A549 (cell line): ENCODE measurements around the gene IGSF9. TPM values are rescaled to one million over a fixed set of nuclear protein-coding genes. Genes with fewer than 3 reads are reported as not detected.

ENCODE experiments used
- ATAC-seq, 2 experiments: fragments of 200-7000 bp in 1 of 2; fragments of >200 bp in 1 of 2; cut with Nextera tagmentation in 1 of 2; cut with Tn5 transposase in 1 of 2; 3 replicates each; pipeline versions ENCODE4 v1.8.0 to v1.9.1; 2018 to 2020; ENCODE audit warnings: mild to moderate bottlenecking in 1 of 2, moderate library complexity in 1 of 2
- CTCF ChIA-PET: fragments of 300-600 bp; sonication (Branson Sonifier 250); formaldehyde crosslinking; extraction: SDS; loops from one replicate; lab custom pipeline; 2021; ENCODE audit warnings: antibody characterized with exemption, inconsistent platforms; lab: Yijun Ruan, JAX
- POLR2A ChIA-PET: fragments of 350-600 bp; formaldehyde crosslinking; extraction: SDS; loops from one replicate; lab custom pipeline; 2021; ENCODE audit warnings: antibody characterized with exemption, inconsistent platforms; lab: Yijun Ruan, JAX
- DNase-seq, 2 experiments: peaks; one replicate each; pipeline versions ENCODE4 v3.0.0 to v3.0.0-alpha.2; 2011 to 2016; ENCODE audit warnings: low read depth in 1 of 2, low spot score in 1 of 2
- FAIRE-seq: peaks from 2 replicates; lab custom pipeline; 2011; peaks lifted over from hg19 to GRCh38; lab: Jason Lieb, UNC
- H3K27ac ChIP-seq, 2 experiments: fragments of >200 bp; sonication (Bioruptor Twin); formaldehyde crosslinking; 3 replicates each; pipeline ENCODE4 v1.5.1; 2016 to 2017
- H3K4me1 ChIP-seq: fragments of >200 bp; sonication (Bioruptor Twin); formaldehyde crosslinking; 3 replicates; pipeline ENCODE4 v1.6.1; 2016
- H3K4me2 ChIP-seq: fragments of >200 bp; sonication (Bioruptor Twin); formaldehyde crosslinking; 3 replicates; pipeline ENCODE4 v1.6.1; 2016
- H3K4me3 ChIP-seq: fragments of >200 bp; sonication (Bioruptor Twin); formaldehyde crosslinking; 3 replicates; pipeline ENCODE4 v1.5.1; 2016
- H3K9me3 ChIP-seq: fragments of >200 bp; sonication (Bioruptor Twin); formaldehyde crosslinking; 3 replicates; pipeline ENCODE4 v1.6.1; 2016
- CBX2 ChIP-seq: fragments of 200-600 bp; sonication (generic); IDR thresholded peaks from 2 replicates; pipeline ENCODE4 v1.6.1; 2016; ENCODE audit warnings: low read depth, mild to moderate bottlenecking, borderline replicate concordance
- CEBPB ChIP-seq, 2 experiments: fragments of >200 bp in 1 of 2; sonication (Bioruptor Twin) in 1 of 2; formaldehyde crosslinking in 1 of 2; IDR thresholded peaks; 2 replicates each; pipeline ENCODE4 v1.6.1; 2012 to 2016
- CHD4 ChIP-seq: fragments of 200-600 bp; sonication (generic); IDR thresholded peaks from 2 replicates; pipeline ENCODE4 v1.6.1; 2016; ENCODE audit warnings: antibody characterized with exemption, mild to moderate bottlenecking, borderline replicate concordance
- CTCF ChIP-seq: fragments of >200 bp; sonication (Bioruptor Twin); formaldehyde crosslinking; IDR thresholded peaks from 3 replicates; pipeline ENCODE4 v1.5.1; 2016
- FOSB ChIP-seq: fragments of 250-450 bp; sonication (Bioruptor Pico); IDR thresholded peaks from 2 replicates; pipeline ENCODE4 v1.5.0; 2020; ENCODE audit warnings: mild to moderate bottlenecking, moderate library complexity
- FOSL2 ChIP-seq, 2 experiments: fragments of 450-650 bp in 1 of 2; fragments of >200 bp in 1 of 2; sonication (Bioruptor Twin) in 1 of 2; formaldehyde crosslinking; IDR thresholded peaks; 2 replicates each; pipeline versions ENCODE4 v1.5.0 to v1.6.1; 2016 to 2020; ENCODE audit warnings: mild to moderate bottlenecking in 1 of 2, moderate library complexity in 1 of 2
- FOXS1 ChIP-seq: fragments of 250-450 bp; sonication (Bioruptor Pico); IDR thresholded peaks from 2 replicates; pipeline ENCODE4 v1.5.0; 2020; ENCODE audit warnings: mild to moderate bottlenecking, moderate library complexity
- GATA3 ChIP-seq: IDR thresholded peaks from 2 replicates; pipeline ENCODE4 v1.6.1; 2012; ENCODE audit warnings: borderline replicate concordance
- HDAC2 ChIP-seq: fragments of 200-600 bp; sonication (generic); IDR thresholded peaks from 2 replicates; pipeline ENCODE4 v1.6.1; 2016
- HOXB13 ChIP-seq: fragments of 250-450 bp; sonication (Bioruptor Pico); IDR thresholded peaks from 2 replicates; pipeline ENCODE4 v1.5.0; 2020; ENCODE audit warnings: low read depth, mild to moderate bottlenecking, moderate library complexity
- JUN ChIP-seq, 2 experiments: fragments of >200 bp; sonication (Bioruptor Twin); formaldehyde crosslinking; IDR thresholded peaks; 2 replicates in 1 of 2; 3 replicates in 1 of 2; pipeline ENCODE4 v1.6.1; 2016 to 2017
- JUNB ChIP-seq: fragments of >200 bp; sonication (Bioruptor Twin); formaldehyde crosslinking; IDR thresholded peaks from 2 replicates; pipeline ENCODE4 v1.6.1; 2016
- KDM1A ChIP-seq: fragments of 200-600 bp; sonication (generic); IDR thresholded peaks from 2 replicates; pipeline ENCODE4 v1.6.1; 2016; ENCODE audit warnings: low read depth, mild to moderate bottlenecking
- KDM5A ChIP-seq: fragments of 200-600 bp; sonication (generic); IDR thresholded peaks from 2 replicates; pipeline ENCODE4 v1.6.1; 2016; ENCODE audit warnings: antibody characterized with exemption, mild to moderate bottlenecking
- MAFK ChIP-seq: fragments of 450-650 bp; IDR thresholded peaks from 2 replicates; pipeline ENCODE4 v1.6.1; 2014; ENCODE audit not compliant: partially characterized antibody
- MYC ChIP-seq: IDR thresholded peaks from 2 replicates; pipeline ENCODE4 v1.6.1; 2012; ENCODE audit warnings: mild to moderate bottlenecking, inconsistent platforms, low read length, improper control_type of control experiment, borderline replicate concordance
- NFE2L2 ChIP-seq: fragments of 150-350 bp; conservative IDR thresholded peaks from 2 replicates; pipeline ENCODE4 v1.6.1; 2014; ENCODE audit warnings: low read length
- PHF8 ChIP-seq: fragments of 200-600 bp; sonication (generic); IDR thresholded peaks from 2 replicates; pipeline ENCODE4 v1.6.1; 2016; ENCODE audit warnings: low read depth, mild to moderate bottlenecking, antibody characterized with exemption, moderate library complexity, borderline replicate concordance
- POLR2A ChIP-seq: IDR thresholded peaks from 2 replicates; pipeline ENCODE4 v1.6.1; 2012; ENCODE audit warnings: mild to moderate bottlenecking, low read length
- POLR2AphosphoS2 ChIP-seq: conservative IDR thresholded peaks from 2 replicates; pipeline ENCODE4 v1.6.1; 2012; ENCODE audit warnings: low read length, improper control_type of control experiment, inconsistent platforms
- RAD21 ChIP-seq, 2 experiments: fragments of >200 bp in 1 of 2; sonication (Bioruptor Twin) in 1 of 2; formaldehyde crosslinking in 1 of 2; IDR thresholded peaks in 1 of 2; conservative IDR thresholded peaks in 1 of 2; 2 replicates in 1 of 2; 3 replicates in 1 of 2; pipeline ENCODE4 v1.6.1; 2012 to 2018; ENCODE audit warnings: inconsistent platforms in 1 of 2
- RARB ChIP-seq: fragments of 250-450 bp; sonication (Bioruptor Pico); IDR thresholded peaks from 2 replicates; pipeline ENCODE4 v1.8.0; 2021; ENCODE audit warnings: mild to moderate bottlenecking, moderate library complexity
- SMC3 ChIP-seq: fragments of >200 bp; sonication (Bioruptor Twin); formaldehyde crosslinking; IDR thresholded peaks from 3 replicates; pipeline ENCODE4 v1.6.1; 2018; ENCODE audit warnings: inconsistent platforms
- TFCP2L1 ChIP-seq: fragments of 250-450 bp; sonication (Bioruptor Pico); IDR thresholded peaks from 2 replicates; pipeline ENCODE4 v1.5.0; 2021; ENCODE audit warnings: mild to moderate bottlenecking
- TP53 ChIP-seq: fragments of 250-450 bp; sonication (Bioruptor Pico); IDR thresholded peaks from 2 replicates; pipeline ENCODE4 v1.5.0; 2021; ENCODE audit warnings: mild to moderate bottlenecking, moderate library complexity
- ZC3H11A ChIP-seq: fragments of 450-650 bp; IDR thresholded peaks from 2 replicates; pipeline ENCODE4 v1.6.1; 2014; ENCODE audit warnings: antibody characterized with exemption, mild to moderate bottlenecking
- ZFP36 ChIP-seq: fragments of 450-650 bp; IDR thresholded peaks from 2 replicates; pipeline ENCODE4 v1.6.1; 2014; ENCODE audit warnings: borderline replicate concordance; ENCODE audit not compliant: partially characterized antibody
- ZSCAN20 ChIP-seq: fragments of 250-450 bp; sonication (Bioruptor Pico); IDR thresholded peaks from 2 replicates; pipeline ENCODE4 v1.8.0; 2022; ENCODE audit warnings: mild to moderate bottlenecking, moderate library complexity
- WGBS: methylation state at CpG from one replicate; pipeline ENCODE4 v1.1.6; 2017; ENCODE audit errors: missing lambda C conversion rate; 5-methylcytosine and 5-hydroxymethylcytosine counted together
- polyA plus RNA-seq, 4 experiments: library from polyadenylated mRNA; depleted of rRNA in 3 of 4; stranded (reverse); fragments of >200 nt; fragmentation: RNase III in 1 of 4; extraction: RNeasy Plus Mini Kit Qiagen cat#74134 plus additional on column Dnase treatment in 1 of 4; gene quantifications; 2 replicates in 3 of 4; 3 replicates in 1 of 4; pipeline ENCODE4 v1.2.3, GENCODE V29; 2011 to 2017
- TF ChIP-seq, protein P1 (sequence below): IDR thresholded peaks from 2 replicates; pipeline ENCODE4 v1.6.1; 2012

IGSF9 gene
- polyA plus RNA-seq, 2 of the 4 experiments (the other 2 are of a cell fraction) = 0.06 to 0.54 TPM

GRCh38 chr1:159965263-159965662 lies 19.9 kb upstream of the IGSF9 start:
- 32% methylated on average over 2 of the region's 2 CpGs for WGBS
- Histone ChIP-seq H3K9me3 (peaks cover 3% of the 10 kb centered on the region; the same call in 1 of the 3 replicates), H3K4me1 (no peaks in the 10 kb centered on the region; the same call in 2 of the 3 replicates), H3K4me2 (no peak overlapping the region), H3K27ac (no peak overlapping the region), H3K4me3 (no peak overlapping the region)
- FAIRE-seq = no peak
- no peak for DNase-seq
- peak; percentile 34 to 35; a peak in 3 of 6 replicates for ATAC-seq
- TF ChIP-seq KDM5A (no peak), RARB (no peak), KDM1A (no peak), JUN (IDR thresholded peaks at IDR 0.05) (no peak), ZSCAN20 (CRISPR knock-in tag) (no peak), GATA3 (no peak), JUNB (no peak), NFE2L2 (no peak), FOSL2 (IDR thresholded peaks at IDR 0.05) (no peak), FOSL2 (CRISPR knock-in tag; IDR thresholded peaks at IDR 0.05) (no peak), TP53 (CRISPR knock-in tag) (no peak), CBX2 (no peak), MYC (no peak)
- POLR2A ChIA-PET = no interaction called here
- CTCF ChIA-PET = interaction anchor here (0.5 to 1.4 kb wide), 2 partner anchors 29 to 572 kb away, joined by 3 read pairs; no protein-coding TSS in a partner anchor

- DNase-seq = no peak
- Histone ChIP-seq H3K4me1 (no peaks in the 10 kb centered on the region), H3K4me3 (no peak overlapping the region), H3K27ac (no peak overlapping the region), H3K9me3 (peaks cover 3% of the 10 kb centered on the region; the same call in 1 of the 3 replicates), H3K4me2 (no peak overlapping the region)
- 55% methylated on average over 3 of the region's 3 CpGs for WGBS
- ChIA-PET CTCF (interaction anchor here (0.8 to 2.8 kb wide), 3 partner anchors 28 to 73 kb away, joined by 3 to 24 read pairs (median 3); no protein-coding TSS in a partner anchor), POLR2A (no interaction called here)
- TF ChIP-seq MAFK = no peak
- TF ChIP-seq FOXS1 (CRISPR knock-in tag) = no peak
- TF ChIP-seq JUNB = no peak
- TF ChIP-seq FOSL2 (IDR thresholded peaks at IDR 0.05) = no peak
- no peak for TF ChIP-seq FOSL2 (CRISPR knock-in tag; IDR thresholded peaks at IDR 0.05)
- TF ChIP-seq CTCF = no peak
- TF ChIP-seq POLR2A = no peak
- no peak for TF ChIP-seq RAD21 (conservative IDR thresholded peaks at IDR 0.05 in 1 of 2, IDR thresholded peaks at IDR 0.05 in 1 of 2)
- TF ChIP-seq RARB = no peak
- ATAC-seq = no peak
- no peak for FAIRE-seq
Measured at GRCh38 chr1:159964144-159964543, 18.7 kb upstream of the IGSF9 start.

- H3K4me3 ChIP-seq = no peak overlapping the region
- H3K9me3 ChIP-seq = no peaks in the 10 kb centered on the region
- ChIA-PET POLR2A (no interaction called here), CTCF (interaction anchor here (0.6 to 2.8 kb wide), 2 partner anchors 12 to 45 kb away, joined by 3 to 24 read pairs; no protein-coding TSS in a partner anchor)
- no peak for FAIRE-seq
- 73% methylated on average over 11 of the region's 11 CpGs for WGBS
- no peaks in the 10 kb centered on the region for H3K4me1 ChIP-seq
- no peak for ATAC-seq
- H3K4me2 ChIP-seq = no peak overlapping the region; the same call in 2 of the 3 replicates
- TF ChIP-seq MAFK (no peak), TP53 (CRISPR knock-in tag) (no peak)
- H3K27ac ChIP-seq = no peak overlapping the region
- DNase-seq = no peak
Measured at GRCh38 chr1:159962176-159962575, 16.8 kb upstream of the IGSF9 start.

GRCh38 chr1:159961636-159962035 lies 16.2 kb upstream of the IGSF9 start:
- Histone ChIP-seq H3K27ac (0 out of 6 replicates have a peak overlapping the region, but pooled peaks of 1 of the 2 experiments have one; percentile 21), H3K9me3 (no peaks in the 10 kb centered on the region), H3K4me2 (peak overlapping the region; percentile 9; the same call in 1 of the 3 replicates), H3K4me1 (no peaks in the 10 kb centered on the region), H3K4me3 (no peak overlapping the region)
- FAIRE-seq (no peak), ATAC-seq (no peak), DNase-seq (no peak)
- 71% methylated on average over 14 of the region's 15 CpGs for WGBS
- ChIA-PET CTCF (interaction anchor here (0.6 kb wide), 1 partner anchor 12 kb away, joined by 3 read pairs; no protein-coding TSS in a partner anchor), POLR2A (no interaction called here)
- TF ChIP-seq FOSB (CRISPR knock-in tag) = no peak
- no peak for TF ChIP-seq CHD4
- no peak for TF ChIP-seq ZC3H11A
- no peak for TF ChIP-seq HDAC2
- TF ChIP-seq KDM5A = no peak
- TF ChIP-seq PHF8 = no peak
- no peak for TF ChIP-seq RARB
- no peak for TF ChIP-seq CEBPB (IDR thresholded peaks at IDR 0.05)
- TF ChIP-seq POLR2AphosphoS2 = no peak
- no peak for TF ChIP-seq JUNB
- no peak for TF ChIP-seq TFCP2L1
- TF ChIP-seq ZFP36 = no peak
- TF ChIP-seq GATA3 = no peak
- TF ChIP-seq HOXB13 = no peak
- TF ChIP-seq, protein P1, sequence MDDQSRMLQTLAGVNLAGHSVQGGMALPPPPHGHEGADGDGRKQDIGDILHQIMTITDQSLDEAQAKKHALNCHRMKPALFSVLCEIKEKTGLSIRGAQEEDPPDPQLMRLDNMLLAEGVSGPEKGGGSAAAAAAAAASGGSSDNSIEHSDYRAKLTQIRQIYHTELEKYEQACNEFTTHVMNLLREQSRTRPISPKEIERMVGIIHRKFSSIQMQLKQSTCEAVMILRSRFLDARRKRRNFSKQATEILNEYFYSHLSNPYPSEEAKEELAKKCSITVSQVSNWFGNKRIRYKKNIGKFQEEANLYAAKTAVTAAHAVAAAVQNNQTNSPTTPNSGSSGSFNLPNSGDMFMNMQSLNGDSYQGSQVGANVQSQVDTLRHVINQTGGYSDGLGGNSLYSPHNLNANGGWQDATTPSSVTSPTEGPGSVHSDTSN = no peak
- no peak for TF ChIP-seq POLR2A
- TF ChIP-seq SMC3 = no peak
